ENCODE data around the gene CLCA4. TPM values are rescaled to one million over a fixed set of nuclear protein-coding genes. Genes with fewer than 3 reads are reported as not detected.

The CLCA4 gene
- total and polyA plus RNA-seq, 10 donors: 0.03 to 0.22 (median 0.09) TPM; not detected in 6

DNA sequence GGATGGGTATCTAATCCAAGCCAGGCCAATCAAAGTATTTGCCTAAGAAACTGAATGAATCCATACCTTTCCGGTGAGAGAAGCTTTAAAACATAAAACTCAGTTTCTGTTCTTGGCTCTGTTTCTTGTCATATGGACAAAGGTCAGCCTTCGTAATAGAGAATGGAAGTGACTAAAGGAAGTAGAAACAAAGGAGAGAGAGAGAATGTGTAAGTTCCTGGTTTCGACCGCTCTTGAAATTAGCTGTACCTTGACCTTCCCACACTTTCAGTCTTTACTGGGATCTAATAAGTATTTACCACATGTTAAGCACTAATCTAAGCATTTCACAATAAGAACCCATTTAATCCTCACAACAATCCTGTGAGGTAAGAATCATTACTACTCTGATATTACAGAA lies 19.6 kb upstream of the CLCA4 start:
- peaks cover 0 to 9% (median 0%) of the 10 kb centered on the region in 8 donors for H3K9me3 ChIP-seq
- peaks cover 0 to 12% (median 0%) of the 10 kb centered on the region in 7 donors for H3K27me3 ChIP-seq (replicated peaks in 1 of 7)
- intact Hi-C loops (cut with DNase I; ENCODE audit: low total_unique reads): no loop called here
- no peak overlapping the region for H3K27ac ChIP-seq
- WGBS, 5 donors: 66 to 78% (median 74%) methylated on average over 4 of the region's 4 CpGs
- H3K4me3 ChIP-seq: no peak overlapping the region
- DNase-seq: no peak
- no peaks in the 10 kb centered on the region for H3K36me3 ChIP-seq
- TF ChIP-seq, protein P1, sequence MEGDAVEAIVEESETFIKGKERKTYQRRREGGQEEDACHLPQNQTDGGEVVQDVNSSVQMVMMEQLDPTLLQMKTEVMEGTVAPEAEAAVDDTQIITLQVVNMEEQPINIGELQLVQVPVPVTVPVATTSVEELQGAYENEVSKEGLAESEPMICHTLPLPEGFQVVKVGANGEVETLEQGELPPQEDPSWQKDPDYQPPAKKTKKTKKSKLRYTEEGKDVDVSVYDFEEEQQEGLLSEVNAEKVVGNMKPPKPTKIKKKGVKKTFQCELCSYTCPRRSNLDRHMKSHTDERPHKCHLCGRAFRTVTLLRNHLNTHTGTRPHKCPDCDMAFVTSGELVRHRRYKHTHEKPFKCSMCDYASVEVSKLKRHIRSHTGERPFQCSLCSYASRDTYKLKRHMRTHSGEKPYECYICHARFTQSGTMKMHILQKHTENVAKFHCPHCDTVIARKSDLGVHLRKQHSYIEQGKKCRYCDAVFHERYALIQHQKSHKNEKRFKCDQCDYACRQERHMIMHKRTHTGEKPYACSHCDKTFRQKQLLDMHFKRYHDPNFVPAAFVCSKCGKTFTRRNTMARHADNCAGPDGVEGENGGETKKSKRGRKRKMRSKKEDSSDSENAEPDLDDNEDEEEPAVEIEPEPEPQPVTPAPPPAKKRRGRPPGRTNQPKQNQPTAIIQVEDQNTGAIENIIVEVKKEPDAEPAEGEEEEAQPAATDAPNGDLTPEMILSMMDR (IDR thresholded peaks at IDR 0.05 in 8 of 11, conservative IDR thresholded peaks at IDR 0.05 in 3 of 11): no peak
- no peaks in the 10 kb centered on the region for H3K4me1 ChIP-seq

DNA sequence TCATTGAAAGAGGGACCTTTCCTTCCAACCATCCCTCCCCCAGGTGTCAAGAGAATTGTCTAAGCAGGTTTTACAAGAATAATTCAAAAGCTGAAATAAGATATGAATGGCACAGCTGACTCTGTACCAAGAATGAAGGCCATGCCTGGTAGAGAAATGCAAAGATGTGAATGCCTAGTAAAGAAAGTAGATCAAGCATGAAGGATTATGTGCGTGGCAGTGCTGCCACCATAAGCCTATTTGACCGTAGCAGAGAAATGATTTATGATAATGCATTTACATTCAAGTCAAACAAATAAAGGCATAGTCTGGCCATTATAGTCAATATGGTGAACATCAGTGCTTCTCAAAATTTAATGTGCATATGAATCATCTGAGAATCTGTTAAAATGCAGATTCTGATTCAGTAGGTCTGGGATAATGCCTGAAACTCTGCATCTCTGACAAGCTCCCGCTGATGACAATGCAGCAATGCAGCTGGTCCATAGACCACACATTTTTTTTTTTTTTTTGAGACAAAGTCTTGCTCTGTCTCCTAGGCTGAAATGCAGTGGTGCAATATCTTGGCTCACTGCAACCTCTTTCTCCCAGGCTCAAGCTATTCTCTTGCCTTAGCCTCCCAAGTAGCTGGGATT lies 16.6 kb upstream of the CLCA4 start:
- TF ChIP-seq POLR2A (IDR thresholded peaks at IDR 0.05) (no peak), POLR2AphosphoS5 (IDR thresholded peaks at IDR 0.05) (no peak)
- TF ChIP-seq, protein P1 (IDR thresholded peaks at IDR 0.05 in 8 of 11, conservative IDR thresholded peaks at IDR 0.05 in 3 of 11): no peak
- WGBS, 5 donors: 89 to 94% (median 93%) methylated on average over 3 of the region's 3 CpGs
- H3K9me3 ChIP-seq: no peaks in the 10 kb centered on the region
- H3K4me1 ChIP-seq: no peaks in the 10 kb centered on the region
- H3K36me3 ChIP-seq: no peaks in the 10 kb centered on the region
- H3K27ac ChIP-seq: no peak overlapping the region
- DNase-seq: no peak
- H3K4me3 ChIP-seq: no peak overlapping the region
- peaks cover 0 to 12% (median 0%) of the 10 kb centered on the region in 7 donors for H3K27me3 ChIP-seq (replicated peaks in 1 of 7)
- intact Hi-C loops (cut with DNase I; ENCODE audit: low total_unique reads): no loop called here

DNA sequence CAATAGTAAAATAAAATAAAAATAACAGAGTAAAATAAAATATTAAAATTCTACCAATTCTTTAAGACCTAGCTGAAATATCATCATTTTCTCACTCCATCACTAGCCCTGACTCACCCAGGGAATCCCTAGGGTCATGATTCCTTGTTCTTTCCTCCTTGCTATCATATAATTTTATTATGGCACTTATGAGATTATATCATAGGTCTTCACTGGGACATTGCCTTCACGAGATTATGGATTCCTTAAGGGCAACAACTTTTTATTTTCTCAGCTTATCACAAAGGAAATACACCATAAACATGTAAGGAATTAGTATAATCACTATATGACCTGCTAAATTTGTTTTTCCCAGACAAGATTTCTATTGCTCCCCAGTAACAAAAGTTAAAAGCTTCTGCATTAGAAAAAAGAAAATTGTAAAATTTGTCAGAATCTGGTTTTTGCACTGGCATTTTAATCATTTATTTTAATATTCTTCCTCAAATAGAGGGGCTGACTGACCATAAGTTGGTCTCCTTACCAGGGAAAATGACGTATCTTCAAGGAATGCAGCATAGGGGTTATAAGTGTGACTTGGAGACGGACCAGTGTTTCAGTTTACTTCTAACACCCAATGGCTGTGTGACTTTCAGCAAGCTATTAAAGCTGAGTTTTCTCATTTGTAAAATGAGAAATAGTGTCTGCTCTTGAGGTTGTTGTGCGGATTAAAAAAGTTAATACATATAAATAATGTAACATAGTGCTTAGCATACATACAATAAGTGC lies 8.8 kb upstream of the CLCA4 start:
- Histone ChIP-seq H3K4me3 (no peak overlapping the region), H3K36me3 (no peaks in the 10 kb centered on the region), H3K27ac (no peak overlapping the region), H3K9me3 (no peaks in the 10 kb centered on the region), H3K4me1 (no peaks in the 10 kb centered on the region), H3K27me3 (replicated peaks in 1 of 7) (peaks cover 0 to 12% (median 0%) of the 10 kb centered on the region in 7 donors)
- DNase-seq: no peak
- TF ChIP-seq POLR2A (IDR thresholded peaks at IDR 0.05) (no peak), POLR2AphosphoS5 (IDR thresholded peaks at IDR 0.05) (no peak)
- TF ChIP-seq, protein P1 (IDR thresholded peaks at IDR 0.05 in 8 of 11, conservative IDR thresholded peaks at IDR 0.05 in 3 of 11): no peak
- WGBS, 5 donors: 73 to 90% (median 75%) methylated on average over 4 of the region's 4 CpGs
- intact Hi-C loops (cut with DNase I; ENCODE audit: low total_unique reads): no loop called here

DNA sequence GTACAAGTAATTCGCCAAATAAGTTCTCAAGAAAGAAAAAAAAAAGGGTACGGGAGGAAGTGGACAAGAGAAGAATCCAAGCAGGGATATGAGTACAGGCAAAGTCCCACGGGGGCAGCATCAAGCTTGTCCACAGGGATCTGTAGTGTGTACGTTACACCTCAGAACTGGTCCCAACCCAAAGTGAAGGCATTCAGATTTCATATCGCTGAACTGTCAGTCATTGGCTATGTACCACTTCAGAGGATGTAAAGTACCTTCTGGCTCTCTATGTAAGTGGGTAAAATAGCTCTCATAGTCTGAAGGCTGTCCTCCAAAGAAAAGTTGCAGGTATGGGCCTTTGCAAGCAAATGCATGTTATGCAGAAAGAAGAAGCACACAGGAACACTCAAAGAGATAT lies 8.1 kb upstream of the CLCA4 start:
- TF ChIP-seq, protein P1 (IDR thresholded peaks at IDR 0.05 in 8 of 11, conservative IDR thresholded peaks at IDR 0.05 in 3 of 11): no peak
- TF ChIP-seq POLR2A (IDR thresholded peaks at IDR 0.05) (no peak), POLR2AphosphoS5 (IDR thresholded peaks at IDR 0.05) (no peak)
- H3K4me1 ChIP-seq: no peaks in the 10 kb centered on the region
- no peak overlapping the region for H3K4me3 ChIP-seq
- H3K27ac ChIP-seq: no peak overlapping the region
- no peaks in the 10 kb centered on the region for H3K36me3 ChIP-seq
- 77 to 88% (median 85%) methylated on average over 5 of the region's 5 CpGs for WGBS, 5 donors
- no peaks in the 10 kb centered on the region for H3K9me3 ChIP-seq
- H3K27me3 ChIP-seq (replicated peaks in 1 of 7): peaks cover 0 to 12% (median 0%) of the 10 kb centered on the region in 7 donors
- intact Hi-C loops (cut with DNase I; ENCODE audit: low total_unique reads): no loop called here
- DNase-seq: no peak

Data from spleen (tissue), 11 donors.